A172 (cell line): ENCODE measurements around the gene MAPKAP1. TPM values are rescaled to one million over a fixed set of nuclear protein-coding genes. Genes with fewer than 3 reads are reported as not detected.

Experiments used
- DNase-seq: peaks from one replicate; pipeline ENCODE4 v3.0.0-alpha.2; 2015; ENCODE audit warnings: low spot score
- total RNA-seq: library from RNA; depleted of rRNA; stranded (reverse); fragments of >200 nt; shearing (Covaris generic); gene quantifications from 2 replicates; pipeline ENCODE4 v1.2.3, GENCODE V29; 2014

MAPKAP1 gene
- total RNA-seq, 1 experiment from 2014 or later, result 155 TPM

DNA sequence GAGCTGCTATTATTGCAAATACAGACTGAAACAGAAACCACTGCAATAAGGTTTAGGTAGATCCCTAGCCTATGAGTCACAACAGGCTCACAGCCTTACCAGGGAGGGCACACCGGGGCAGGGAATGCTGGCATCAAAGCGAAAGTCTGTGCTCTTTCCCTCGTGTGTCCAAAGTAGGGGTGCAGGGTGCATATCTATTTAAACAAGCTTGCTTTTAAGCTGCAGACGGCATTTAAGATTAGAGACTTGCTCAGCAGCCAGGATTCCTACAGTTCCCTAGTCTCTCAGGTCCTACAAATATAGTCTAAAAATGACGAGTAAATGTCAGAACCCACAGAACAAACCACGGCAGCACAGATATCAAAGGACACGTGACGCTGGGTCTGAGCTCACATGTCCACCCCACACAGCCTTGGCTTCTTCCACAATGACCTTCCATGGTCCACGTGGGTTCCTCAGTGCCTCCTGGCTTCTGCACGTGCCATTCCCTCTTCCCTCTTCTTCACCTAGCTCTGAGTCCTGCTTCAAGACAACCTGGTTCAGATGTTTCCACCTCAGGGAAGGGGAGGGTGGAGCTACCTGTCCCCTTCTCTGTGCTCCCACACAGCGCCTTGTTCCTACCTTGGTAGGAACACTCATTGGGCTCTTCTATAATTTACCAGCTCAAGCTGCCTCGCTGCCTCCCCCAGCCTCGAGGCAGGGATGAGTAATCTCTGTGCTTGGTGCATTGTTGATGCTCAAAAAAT, 193.2 kb downstream of the MAPKAP1 start:
- peak; percentile 95 for DNase-seq

DNA sequence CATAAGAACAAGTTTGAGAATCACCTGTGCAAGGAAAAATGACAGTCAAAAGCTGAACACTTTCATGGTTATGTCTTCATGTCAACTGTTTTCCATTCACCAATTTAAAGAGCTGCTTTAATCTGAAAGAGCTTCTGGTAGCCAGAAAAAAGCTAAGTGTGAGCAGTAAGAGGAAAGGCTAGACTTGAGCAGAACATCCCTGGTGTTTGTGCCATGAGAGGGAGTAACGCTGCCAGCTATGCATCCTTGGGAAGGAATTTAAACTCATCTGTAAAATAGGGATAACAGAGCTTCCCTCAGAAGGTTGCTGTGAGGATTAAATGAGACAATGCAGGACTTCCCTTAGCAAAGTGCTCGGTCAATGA, 193.7 kb downstream of the MAPKAP1 start:
- DNase-seq, result no peak

DNA sequence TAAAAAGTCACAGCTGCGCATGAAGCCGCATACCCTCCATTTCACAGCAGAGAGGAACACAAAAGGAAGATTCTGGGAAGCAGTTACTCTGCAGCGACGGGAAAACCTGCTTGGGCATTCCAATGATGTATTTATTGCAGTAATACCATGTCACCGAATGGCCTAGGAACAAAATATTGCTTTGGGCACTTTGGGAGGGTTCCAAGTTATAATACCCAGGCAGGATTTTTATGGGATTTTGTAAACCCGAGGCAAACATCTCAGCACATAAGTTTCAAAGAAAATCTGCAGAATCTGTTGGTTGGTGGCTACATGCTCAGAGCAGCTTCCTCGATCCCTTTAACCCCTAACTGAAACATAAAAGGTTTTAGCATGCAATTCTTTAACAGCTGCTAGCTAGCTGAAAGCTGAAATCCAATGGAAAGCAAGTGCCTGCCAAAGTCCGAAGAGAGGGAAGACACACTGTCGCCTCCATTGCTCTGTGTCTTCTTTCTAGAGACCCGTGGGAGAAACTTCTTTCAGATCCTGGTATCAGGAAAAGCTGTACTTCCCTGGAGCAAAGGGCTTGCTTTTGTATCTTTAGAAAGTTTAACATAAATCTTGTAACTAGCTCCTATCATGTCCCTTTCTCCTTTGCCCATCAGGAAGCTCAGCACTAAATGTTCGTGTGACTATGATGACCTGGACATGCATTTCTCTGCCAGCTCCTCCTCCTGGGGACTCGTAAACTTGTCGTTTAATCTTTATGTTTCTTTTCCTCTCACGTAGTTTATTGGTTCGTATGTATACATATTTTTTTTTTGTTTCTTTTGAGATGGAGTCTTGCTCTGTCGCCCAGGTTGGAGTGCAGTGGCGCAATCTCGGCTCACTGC, 195.0 kb downstream of the MAPKAP1 start:
- no peak for DNase-seq

DNA sequence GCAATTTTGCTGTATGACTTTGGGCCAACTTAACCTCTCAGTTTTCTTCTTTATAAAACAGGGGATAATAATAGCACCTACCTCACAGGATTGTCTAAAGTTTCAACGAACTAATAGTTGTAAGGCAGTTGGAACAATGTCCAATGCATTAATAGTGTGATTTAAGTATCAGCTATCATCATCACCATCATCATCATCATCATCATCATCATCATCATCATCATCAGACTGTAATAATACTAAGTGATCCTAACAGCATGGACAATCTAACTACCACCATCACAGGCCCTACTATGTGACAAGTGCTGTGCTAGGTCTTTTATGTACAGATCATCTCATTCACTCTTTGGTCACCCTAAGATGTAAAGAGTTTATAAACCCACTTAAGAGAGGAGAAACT, 196.0 kb downstream of the MAPKAP1 start:
- no peak for DNase-seq

DNA sequence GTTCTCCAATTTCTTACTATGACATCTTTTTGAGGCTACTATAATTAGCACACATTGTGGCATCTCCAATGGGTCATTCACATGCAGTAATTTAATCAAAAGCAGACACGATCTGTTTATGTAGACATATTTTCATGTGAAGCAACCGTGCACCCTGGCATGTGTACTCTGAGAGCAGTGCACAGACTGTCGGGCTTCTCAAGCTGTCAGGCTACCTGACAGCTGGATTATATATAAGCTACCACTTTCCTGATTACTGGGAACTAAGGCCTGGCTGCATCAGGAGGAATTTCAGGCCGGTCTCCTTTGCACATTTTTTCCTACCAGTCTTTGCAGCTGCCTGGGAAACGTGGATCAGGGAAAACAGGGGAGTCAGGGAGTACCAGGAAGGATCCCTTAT, 197.5 kb downstream of the MAPKAP1 start:
- DNase-seq, result no peak

DNA sequence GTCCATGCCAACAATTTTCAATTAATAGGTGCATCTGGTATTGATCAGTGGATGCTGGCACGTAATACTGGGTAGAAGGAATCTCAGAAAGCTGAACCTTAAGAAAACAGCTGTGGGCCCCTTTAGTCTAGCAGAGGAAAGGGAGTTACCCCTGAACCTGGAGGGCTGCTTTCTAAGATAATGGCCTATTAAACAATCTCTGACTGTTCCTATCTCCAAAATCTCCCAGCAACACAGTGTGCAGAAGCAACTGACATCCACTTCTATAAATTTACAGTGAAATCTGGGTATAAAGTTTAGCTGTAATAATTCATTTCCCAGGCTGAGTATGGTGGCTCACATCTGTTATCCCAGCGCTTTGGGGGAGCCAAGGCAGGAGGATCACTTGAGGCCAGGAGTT, 198.8 kb downstream of the MAPKAP1 start:
- DNase-seq, result no peak

DNA sequence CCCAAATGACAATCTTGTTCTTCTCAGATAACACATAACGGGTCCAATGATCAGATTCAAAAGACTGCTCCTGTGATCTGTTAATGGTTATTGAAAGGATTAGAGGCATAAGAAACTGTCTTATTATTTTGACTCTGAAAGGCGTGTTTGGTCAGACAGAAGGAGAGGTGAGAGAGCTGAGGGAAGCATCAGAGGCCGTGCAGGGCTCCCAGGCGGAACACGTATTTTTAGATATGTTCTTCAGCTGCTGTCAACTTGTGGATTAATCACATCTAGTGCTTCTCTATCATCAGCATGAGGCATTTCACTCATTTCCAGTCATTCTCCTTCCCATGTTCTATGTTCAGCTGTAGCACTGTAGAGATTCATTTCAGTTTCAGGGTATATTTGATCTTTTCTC, 199.8 kb downstream of the MAPKAP1 start:
- no peak for DNase-seq

DNA sequence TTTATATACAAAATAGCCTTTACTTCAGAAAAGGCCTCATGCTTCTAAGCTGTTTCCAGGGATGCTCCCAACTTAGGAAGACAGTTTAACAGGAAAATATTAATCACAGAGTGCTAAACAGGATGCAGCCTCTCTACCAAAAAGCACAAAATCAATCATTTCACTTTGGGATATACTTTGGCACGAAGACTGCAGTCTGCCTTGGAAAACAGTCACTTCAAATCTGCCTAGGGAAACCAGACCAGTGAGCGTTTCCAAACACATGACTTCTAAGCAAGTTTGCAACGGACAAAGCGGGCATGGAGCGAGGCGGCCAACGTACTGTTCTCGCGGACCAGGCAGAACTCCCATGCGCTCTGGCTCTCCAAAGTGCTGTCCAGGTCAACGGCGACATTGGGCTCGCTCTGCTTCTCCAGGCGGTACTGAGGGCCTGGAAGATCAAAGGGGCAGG, 201.0 kb downstream of the MAPKAP1 start:
- DNase-seq, result no peak

DNA sequence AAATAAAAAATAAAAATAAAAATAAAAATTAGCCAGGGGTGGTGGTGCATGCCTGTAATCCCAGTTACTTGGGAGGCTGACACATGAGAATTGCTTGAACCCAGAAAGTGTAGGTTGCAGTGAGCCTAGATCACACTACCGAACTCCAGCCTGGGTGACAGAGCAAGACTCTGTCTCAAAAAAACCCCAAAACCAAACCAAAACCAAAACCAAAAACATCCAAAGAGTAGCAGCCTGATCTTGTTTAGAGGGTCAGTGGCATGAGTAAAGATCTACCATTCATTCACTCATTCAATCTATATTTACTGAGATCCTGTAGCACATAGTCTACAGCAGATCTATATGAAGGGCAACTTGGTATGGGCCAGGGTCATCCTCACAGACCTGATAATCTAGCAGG, 202.4 kb downstream of the MAPKAP1 start:
- no peak for DNase-seq

DNA sequence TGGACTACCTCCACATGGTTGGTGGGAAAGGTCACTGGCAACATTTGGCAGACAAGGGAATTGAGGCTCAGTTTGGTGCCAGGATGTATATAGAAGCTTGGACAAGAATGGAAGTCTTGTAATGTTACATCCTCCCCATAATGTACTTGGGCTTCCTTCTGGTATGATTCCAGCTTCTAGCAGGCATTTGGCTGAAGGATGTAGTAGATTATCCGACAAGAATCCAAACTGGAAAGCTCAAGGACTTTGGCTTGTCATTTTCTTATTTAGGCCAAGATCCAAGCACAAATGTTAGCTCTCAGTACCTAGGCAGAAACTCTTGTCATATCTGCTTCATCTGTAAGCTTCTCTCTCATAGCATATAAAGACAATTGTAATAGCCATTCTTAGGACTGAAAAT, 209.1 kb downstream of the MAPKAP1 start:
- DNase-seq, result no peak

DNA sequence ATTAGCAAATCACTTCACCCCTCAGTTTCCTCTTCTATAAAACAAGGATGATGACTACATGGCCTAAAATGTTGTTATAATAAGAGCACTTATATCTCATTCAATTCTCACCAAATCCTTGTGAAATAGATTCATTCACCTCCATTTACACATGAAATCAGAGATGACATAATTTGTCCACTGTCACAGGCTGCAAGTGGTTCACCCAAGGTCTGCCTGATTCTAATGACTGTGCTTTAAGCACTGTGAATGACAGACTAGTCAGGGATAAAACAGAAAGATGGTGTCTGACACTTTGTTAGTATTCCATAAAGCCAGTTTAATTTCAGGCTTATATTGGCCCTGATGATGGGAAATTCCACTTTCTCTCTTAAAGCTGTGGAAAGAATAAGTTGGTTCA, 209.5 kb downstream of the MAPKAP1 start:
- DNase-seq, result no peak

DNA sequence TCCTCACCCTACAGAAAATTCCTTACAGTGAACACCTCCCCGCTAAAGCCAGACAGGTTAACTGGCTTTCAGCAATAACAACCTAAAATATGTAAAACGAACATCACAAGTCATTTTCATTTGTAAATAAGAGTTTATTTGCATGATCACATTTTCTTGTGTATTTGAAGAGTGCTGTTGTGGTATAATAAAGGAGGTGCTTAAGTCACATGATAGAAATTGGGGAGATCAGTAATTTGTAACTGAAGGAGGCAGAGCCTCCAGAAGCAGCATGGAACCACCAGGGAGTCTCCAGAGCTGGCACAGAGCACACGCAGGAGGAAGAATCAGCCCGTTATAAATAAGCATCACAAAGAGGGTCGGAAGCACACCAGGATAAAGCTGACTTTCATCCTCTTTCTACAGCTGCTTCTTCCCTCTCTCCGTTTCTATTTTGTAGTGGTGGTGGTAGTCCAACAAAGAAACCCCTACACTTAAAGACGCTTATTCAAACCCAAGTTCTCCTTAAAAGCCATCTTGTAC, 210.6 kb downstream of the MAPKAP1 start:
- no peak for DNase-seq

DNA sequence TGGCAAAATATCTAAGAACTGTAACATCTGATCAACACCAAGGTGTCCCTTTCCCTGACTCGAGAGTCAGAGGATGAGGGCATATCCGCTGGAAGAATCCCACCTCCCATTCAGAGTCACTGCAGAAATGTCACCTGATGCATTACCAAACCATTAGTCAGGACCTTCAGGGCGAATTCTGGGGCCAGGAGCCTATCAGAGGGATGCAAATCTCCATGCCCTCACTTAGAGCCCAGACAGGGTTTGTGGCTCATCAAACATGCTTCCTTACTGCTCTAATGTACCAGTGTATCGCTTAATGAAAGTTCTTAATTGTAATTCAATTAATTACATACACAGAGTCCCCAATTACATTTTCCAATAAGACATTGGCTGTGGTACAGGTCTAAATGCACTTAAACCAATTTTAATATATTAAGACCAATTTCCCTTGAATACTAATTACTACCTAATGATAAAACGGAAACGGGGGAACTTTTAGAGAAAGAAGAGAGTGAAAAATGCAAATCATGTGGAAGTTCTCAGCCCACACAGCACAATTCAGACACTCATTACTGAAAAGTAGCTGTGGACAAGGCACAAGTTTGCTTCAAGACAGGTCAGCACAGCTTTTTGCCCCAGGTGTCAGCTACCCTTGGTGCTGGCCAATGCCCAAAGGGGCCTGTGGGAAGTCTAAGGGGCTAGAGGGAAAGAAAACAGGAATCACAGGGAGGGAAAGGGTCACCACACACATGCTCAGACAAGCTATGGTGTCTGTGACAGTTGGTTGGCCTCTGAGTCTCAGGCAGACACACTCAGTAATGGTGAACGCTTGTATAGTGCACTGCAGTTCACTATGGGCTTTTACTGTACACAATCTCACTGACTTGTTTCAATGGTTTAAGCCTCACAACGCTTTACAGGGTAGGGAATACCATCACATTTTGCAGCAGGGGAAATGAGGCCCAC, 211.6 kb downstream of the MAPKAP1 start:
- DNase-seq, result peak; percentile 92

DNA sequence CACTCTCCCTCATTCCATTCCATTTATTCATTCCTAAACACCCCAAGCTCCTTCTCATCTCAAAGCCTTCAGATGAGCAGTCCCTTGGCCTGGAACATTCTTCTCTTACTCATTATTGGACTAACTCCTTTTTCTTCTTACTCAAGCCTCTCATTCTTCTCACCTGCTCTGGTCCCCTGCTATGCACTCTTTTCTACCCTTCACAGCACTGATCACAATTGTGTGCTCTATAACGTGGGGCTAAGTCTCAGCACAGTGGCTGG, 212.4 kb downstream of the MAPKAP1 start:
- DNase-seq, result no peak

DNA sequence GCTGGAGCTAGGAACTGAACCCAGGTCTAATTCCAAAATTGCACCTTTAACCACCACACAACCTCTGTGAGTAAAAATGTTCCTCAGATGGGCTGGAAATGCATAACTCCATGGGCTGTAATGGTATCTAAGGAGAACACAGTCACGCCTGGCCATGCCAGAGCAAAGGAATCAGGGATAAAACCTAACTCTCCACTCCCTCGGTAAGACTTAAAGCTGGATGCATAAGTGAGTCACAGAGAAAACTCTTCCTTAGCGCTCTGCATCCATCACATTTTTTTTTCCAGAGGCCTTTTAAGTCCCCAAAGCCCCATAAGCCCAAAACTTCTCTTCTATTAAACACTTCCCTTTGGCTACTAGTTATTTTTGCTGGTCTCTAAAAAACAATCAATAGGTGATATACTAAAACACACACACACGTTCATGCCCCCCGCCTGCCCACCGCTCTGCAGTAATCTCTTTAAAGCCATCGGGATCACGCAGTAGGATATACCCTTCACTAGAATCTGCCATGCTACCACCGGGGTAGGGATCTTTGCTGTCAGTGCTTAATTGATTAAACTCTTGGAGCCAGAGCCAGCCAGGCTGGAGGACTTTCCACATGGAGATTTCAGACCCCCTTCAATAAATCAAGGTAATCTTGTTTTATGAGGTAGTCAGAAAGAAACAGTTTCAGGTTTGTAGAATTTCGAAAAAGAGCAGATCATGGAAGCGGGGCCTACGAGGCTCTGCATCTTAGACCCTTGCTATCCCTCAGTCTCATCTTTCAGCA, 212.9 kb downstream of the MAPKAP1 start:
- no peak for DNase-seq

DNA sequence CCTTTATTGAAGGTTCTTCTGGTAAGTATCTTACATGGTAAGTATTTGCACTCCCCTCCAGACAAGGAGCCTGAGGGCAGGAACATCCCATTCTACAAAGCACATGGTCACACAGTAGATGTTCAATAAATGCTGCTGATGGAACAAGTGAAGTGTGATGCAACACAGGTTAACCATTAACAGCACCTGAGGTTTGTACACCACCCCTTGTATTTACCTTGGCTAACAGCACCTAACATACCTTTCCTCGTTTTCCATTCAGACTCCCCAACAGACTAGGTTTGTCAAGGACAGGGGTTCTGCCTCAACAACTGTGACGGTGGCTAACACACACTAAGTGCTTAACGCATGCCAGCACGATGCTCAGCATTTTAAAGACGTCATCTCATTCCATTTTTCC, 213.6 kb downstream of the MAPKAP1 start:
- no peak for DNase-seq

DNA sequence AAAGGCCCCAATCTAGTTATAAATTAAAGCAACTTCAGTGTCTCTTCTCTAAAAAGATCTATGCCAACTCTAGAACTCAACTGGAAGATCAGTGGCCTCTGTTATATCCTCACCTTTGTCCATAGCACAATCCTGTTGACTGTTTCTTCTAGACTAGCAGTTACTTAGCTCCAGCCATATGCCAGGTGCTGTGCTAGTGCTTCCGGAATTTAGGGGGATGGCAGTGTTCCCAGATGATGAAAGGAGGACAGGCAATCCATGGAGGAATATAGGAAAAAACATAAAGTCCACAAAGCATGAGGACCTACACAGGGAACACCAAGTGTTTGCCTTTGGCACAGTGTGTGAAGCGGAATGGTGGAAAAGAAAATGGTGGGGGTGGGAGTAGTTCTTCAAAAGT, 214.3 kb downstream of the MAPKAP1 start:
- DNase-seq, result no peak

DNA sequence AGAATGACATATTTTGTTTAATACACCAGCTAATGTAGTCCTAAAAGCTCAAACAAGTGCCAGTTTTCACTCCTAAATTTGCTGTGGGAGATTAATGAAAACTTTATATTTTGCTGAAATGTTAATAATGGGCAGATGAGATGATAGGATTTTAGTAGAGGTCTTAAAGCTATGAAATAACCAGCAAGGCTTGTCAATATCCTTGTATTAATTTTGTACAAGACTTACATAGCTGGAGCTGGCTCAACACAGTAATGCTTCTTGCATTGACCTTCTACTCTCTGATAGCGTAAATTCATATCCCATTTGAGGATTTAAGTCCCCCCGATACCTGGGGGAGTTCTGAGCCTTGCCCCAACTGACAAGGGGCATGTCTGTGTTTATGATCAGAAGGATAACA, 219.2 kb downstream of the MAPKAP1 start:
- no peak for DNase-seq

DNA sequence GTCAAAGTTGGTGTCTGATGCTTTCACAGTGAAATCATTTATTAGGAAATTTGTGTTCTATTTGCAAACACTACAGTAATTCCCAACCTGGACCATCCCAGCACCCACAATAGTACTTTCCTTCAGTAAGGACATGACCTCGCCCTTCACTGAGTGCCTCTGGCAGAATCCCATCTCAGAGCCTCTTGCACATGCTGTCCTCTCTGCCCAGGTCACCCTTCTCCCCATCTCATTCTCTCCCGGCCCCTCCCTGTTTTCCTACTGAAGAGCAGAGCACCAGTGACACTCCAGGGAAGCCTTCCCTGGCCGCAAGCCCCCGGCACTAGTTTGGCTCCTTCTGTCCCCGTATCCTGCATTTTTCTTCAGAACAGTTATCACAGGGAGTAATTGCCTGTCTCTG, 220.4 kb downstream of the MAPKAP1 start:
- no peak for DNase-seq

DNA sequence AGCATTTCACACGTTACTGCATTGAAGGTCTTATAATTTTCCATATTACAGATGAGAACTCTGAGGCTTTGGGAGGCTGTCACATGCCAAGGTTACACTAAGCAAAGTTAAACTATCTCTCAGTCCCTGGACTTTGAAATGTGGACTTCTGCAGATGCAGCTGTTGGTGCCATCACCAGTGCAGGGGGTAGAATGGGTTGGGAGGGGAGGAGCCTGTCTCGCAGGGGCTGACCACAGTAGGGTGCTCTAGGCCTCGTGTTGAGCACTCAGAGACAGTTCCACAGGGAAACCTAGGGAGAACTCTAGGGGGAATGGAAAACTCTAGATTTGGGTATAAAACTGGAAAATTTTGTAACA, 220.9 kb downstream of the MAPKAP1 start:
- DNase-seq, result no peak

DNA sequence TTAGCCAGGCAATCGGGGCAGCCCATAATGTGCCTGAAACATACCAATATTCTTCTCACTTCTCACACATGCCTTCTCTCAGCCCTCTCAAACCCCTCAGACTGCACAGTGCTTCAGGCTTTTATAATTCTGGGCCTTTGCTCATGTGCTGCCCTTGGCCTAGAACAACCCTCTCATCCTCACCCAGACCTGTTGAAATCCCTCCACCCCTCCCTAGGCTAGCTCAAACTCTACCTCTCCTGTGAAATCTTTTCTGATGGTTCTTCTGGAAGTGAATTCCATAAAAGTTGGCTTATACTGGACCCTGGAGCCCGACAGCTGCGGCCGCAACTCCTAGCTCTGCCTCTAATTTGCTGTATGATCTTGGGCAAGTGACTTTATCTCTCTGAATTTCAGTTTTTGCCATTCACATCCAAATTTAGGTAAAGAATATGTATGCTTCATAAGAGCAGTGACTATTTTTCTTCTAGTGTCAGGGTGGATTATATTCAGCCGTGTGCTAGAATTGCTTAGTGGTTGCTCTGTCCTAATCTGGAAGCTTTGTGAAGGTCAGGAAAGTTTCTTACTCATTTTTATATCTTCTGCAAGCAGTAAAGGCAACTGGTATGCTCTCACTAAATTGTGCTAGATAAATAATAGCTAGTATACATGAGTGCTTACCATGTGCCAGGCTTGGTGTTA, 221.4 kb downstream of the MAPKAP1 start:
- DNase-seq, result no peak
